SK-N-SH (cell line): ENCODE measurements around the gene COLEC11. TPM values are rescaled to one million over a fixed set of nuclear protein-coding genes. Genes with fewer than 3 reads are reported as not detected.

Experiments
- CTCF ChIA-PET: fragments of 300-600, 350-600 bp; formaldehyde crosslinking; extraction: SDS; loops from one replicate; lab custom pipeline; 2021; lab: Yijun Ruan, JAX
- POLR2A ChIA-PET: fragments of 350-600 bp; sonication (Branson Sonifier 250); formaldehyde crosslinking; extraction: SDS; loops from one replicate; lab custom pipeline; 2020; ENCODE audit warnings: antibody characterized with exemption, inconsistent platforms; lab: Yijun Ruan, JAX
- DNase-seq: peaks from one replicate; pipeline ENCODE4 v3.0.0; 2012
- H2AFZ ChIP-seq: fragments of 200-600 bp; sonication (generic); 2 replicates; pipeline ENCODE4 v1.8.1; 2016; ENCODE audit warnings: antibody characterized with exemption, mild to moderate bottlenecking, low read depth
- H3F3A ChIP-seq: fragments of 200-600 bp; sonication (generic); replicated peaks from 2 replicates; pipeline ENCODE3; 2016; ENCODE audit warnings: antibody characterized with exemption, mild to moderate bottlenecking; ENCODE audit not compliant: insufficient read depth
- H3K27ac ChIP-seq, 2 experiments: fragments of 200-500 bp in 1 of 2; fragments of 200-600 bp in 1 of 2; sonication (Bioruptor generic) in 1 of 2; sonication (generic), shearing (Covaris generic) in 1 of 2; 2 replicates each; pipeline versions ENCODE4 v1.5.1 to v1.6.1; 2014 to 2016; ENCODE audit warnings: low read depth in 2 of 2, inconsistent platforms in 1 of 2, low read length in 1 of 2, mild to moderate bottlenecking in 1 of 2, mixed read lengths in 1 of 2
- H3K27me3 ChIP-seq: fragments of 200-600 bp; sonication (generic), shearing (Covaris generic); 2 replicates; pipeline ENCODE4 v1.6.1; 2016; ENCODE audit warnings: mixed run types; ENCODE audit not compliant: insufficient read depth
- H3K36me3 ChIP-seq, 2 experiments: fragments of 200-500 bp in 1 of 2; fragments of 200-600 bp in 1 of 2; sonication (Bioruptor generic) in 1 of 2; sonication (generic) in 1 of 2; replicated peaks in 1 of 2; 2 replicates each; pipeline versions ENCODE3 to v1.5.1; 2014 to 2016; ENCODE audit warnings: low read length in 1 of 2, mild to moderate bottlenecking in 1 of 2; ENCODE audit not compliant: insufficient read depth in 2 of 2, control insufficient read depth in 1 of 2
- H3K4me1 ChIP-seq, 2 experiments: fragments of 200-500 bp in 1 of 2; fragments of 200-600 bp in 1 of 2; sonication (Bioruptor generic) in 1 of 2; sonication (generic), shearing (Covaris generic) in 1 of 2; 2 replicates each; pipeline versions ENCODE4 v1.5.1 to v1.6.1; 2014 to 2016; ENCODE audit warnings: low read depth in 1 of 2, low read length in 1 of 2, mixed run types in 1 of 2; ENCODE audit not compliant: insufficient read depth in 2 of 2, control insufficient read depth in 1 of 2
- H3K4me2 ChIP-seq: fragments of 200-600 bp; sonication (generic), shearing (Covaris generic); 2 replicates; pipeline ENCODE4 v1.6.1; 2017; ENCODE audit warnings: mixed run types
- H3K4me3 ChIP-seq, 2 experiments: fragments of 200-500 bp in 1 of 2; fragments of 200-600 bp in 1 of 2; sonication (Bioruptor generic) in 1 of 2; sonication (generic), shearing (Covaris generic) in 1 of 2; 2 replicates each; pipeline versions ENCODE4 v1.5.1 to v1.8.1; 2014 to 2016; ENCODE audit warnings: low read depth in 2 of 2, inconsistent platforms in 1 of 2, low read length in 1 of 2, mild to moderate bottlenecking in 1 of 2, mixed read lengths in 1 of 2, moderate library complexity in 1 of 2
- H3K79me2 ChIP-seq: fragments of 200-600 bp; sonication (generic); 2 replicates; pipeline ENCODE4 v1.8.1; 2017; ENCODE audit warnings: mild to moderate bottlenecking; ENCODE audit not compliant: insufficient read depth
- H3K9ac ChIP-seq: fragments of 200-600 bp; sonication (generic); 2 replicates; pipeline ENCODE4 v1.6.1; 2017; ENCODE audit warnings: mixed run types
- H3K9me2 ChIP-seq: fragments of 200-600 bp; sonication (generic); 2 replicates; pipeline ENCODE4 v1.6.1; 2017; ENCODE audit warnings: mixed run types
- H3K9me3 ChIP-seq: fragments of 200-600 bp; sonication (generic); 2 replicates; pipeline ENCODE4 v1.6.1; 2017; ENCODE audit warnings: mixed run types, mild to moderate bottlenecking, moderate library complexity
- H4K20me1 ChIP-seq: fragments of 200-600 bp; sonication (generic); 2 replicates; pipeline ENCODE4 v1.6.1; 2017; ENCODE audit warnings: mild to moderate bottlenecking, mixed run types; ENCODE audit not compliant: insufficient read depth
- CTCF ChIP-seq: fragments of 200-600 bp; sonication (generic); IDR thresholded peaks from 2 replicates; pipeline ENCODE4 v1.6.1; 2017; ENCODE audit warnings: antibody characterized with exemption, mild to moderate bottlenecking, moderate library complexity
- ELF1 ChIP-seq: IDR thresholded peaks from 2 replicates; pipeline ENCODE4 v1.4.0; 2012
- EZH2phosphoT487 ChIP-seq: fragments of 200-600 bp; sonication (generic); IDR thresholded peaks from 2 replicates; pipeline ENCODE4 v1.6.1; 2017; ENCODE audit warnings: low read depth, mixed run types, mild to moderate bottlenecking, antibody characterized with exemption, moderate library complexity, borderline replicate concordance
- FOSL2 ChIP-seq: IDR thresholded peaks from 2 replicates; pipeline ENCODE4 v1.4.0; 2012; ENCODE audit warnings: low read depth, mild to moderate bottlenecking, moderate library complexity, borderline replicate concordance
- FOXM1 ChIP-seq: IDR thresholded peaks from 2 replicates; pipeline ENCODE4 v1.4.0; 2012; ENCODE audit warnings: low read depth, mild to moderate bottlenecking
- IRF3 ChIP-seq: fragments of 150-350 bp; IDR thresholded peaks from 2 replicates; pipeline ENCODE4 v1.6.1; 2016; ENCODE audit warnings: mild to moderate bottlenecking, low read depth, low read length
- MAX ChIP-seq: IDR thresholded peaks from 2 replicates; pipeline ENCODE4 v1.4.0; 2012; ENCODE audit warnings: low read depth
- MEF2A ChIP-seq: IDR thresholded peaks from 2 replicates; pipeline ENCODE4 v1.4.0; 2012; ENCODE audit warnings: low read depth, borderline replicate concordance
- MXI1 ChIP-seq: IDR thresholded peaks from 2 replicates; pipeline ENCODE4 v1.6.1; 2012; ENCODE audit warnings: mild to moderate bottlenecking, low read depth, low read length, improper control_type of control experiment
- NFIC ChIP-seq: IDR thresholded peaks from 2 replicates; pipeline ENCODE4 v1.4.0; 2012; ENCODE audit warnings: borderline replicate concordance
- NRF1 ChIP-seq: IDR thresholded peaks from 2 replicates; pipeline ENCODE4 v1.6.1; 2012; ENCODE audit warnings: low read depth, mild to moderate bottlenecking, low read length
- RAD21 ChIP-seq: IDR thresholded peaks from 2 replicates; pipeline ENCODE4 v1.6.1; 2012; ENCODE audit warnings: mild to moderate bottlenecking, low read length
- RCOR1 ChIP-seq: fragments of 150-350 bp; IDR thresholded peaks from 2 replicates; pipeline ENCODE4 v1.6.1; 2017; ENCODE audit warnings: antibody characterized with exemption, low read length
- TAF1 ChIP-seq: IDR thresholded peaks from 2 replicates; pipeline ENCODE4 v1.6.1; 2012; ENCODE audit warnings: low read depth, mild to moderate bottlenecking, low read length, moderate library complexity, borderline replicate concordance
- TCF12 ChIP-seq: IDR thresholded peaks from 2 replicates; pipeline ENCODE4 v1.4.0; 2012
- TEAD4 ChIP-seq: IDR thresholded peaks from 2 replicates; pipeline ENCODE4 v1.4.0; 2012; ENCODE audit warnings: mild to moderate bottlenecking, borderline replicate concordance; ENCODE audit not compliant: insufficient read depth
- USF1 ChIP-seq: IDR thresholded peaks from 2 replicates; pipeline ENCODE4 v1.4.0; 2012; ENCODE audit warnings: low read depth, borderline replicate concordance
- USF2 ChIP-seq: fragments of 150-350 bp; IDR thresholded peaks from 2 replicates; pipeline ENCODE4 v1.6.1; 2017; ENCODE audit warnings: antibody characterized with exemption, low read length, low read depth, borderline replicate concordance
- YY1 ChIP-seq: IDR thresholded peaks from 2 replicates; pipeline ENCODE4 v1.4.0; 2012; ENCODE audit warnings: low read depth, mild to moderate bottlenecking
- ZBTB33 ChIP-seq: IDR thresholded peaks from 2 replicates; pipeline ENCODE4 v1.4.0; 2012; ENCODE audit warnings: low read depth, borderline replicate concordance
- WGBS: methylation state at CpG from one replicate; pipeline ENCODE4 v1.1.6; 2017; ENCODE audit warnings: low lambda C conversion rate; 5-methylcytosine and 5-hydroxymethylcytosine counted together
- polyA plus RNA-seq, 3 experiments: library from polyadenylated mRNA; depleted of rRNA; stranded (reverse); fragments of >200 nt; gene quantifications; 2 replicates each; pipeline ENCODE4 v1.2.3, GENCODE V29; 2012

The COLEC11 gene
- polyA plus RNA-seq, 1 of the 3 experiments (the other 2 are of a cell fraction) = 8.7 TPM

- no peak for TF ChIP-seq TAF1
- no peak for TF ChIP-seq TCF12
- TF ChIP-seq MEF2A = no peak
- TF ChIP-seq ELF1 = no peak
- TF ChIP-seq CTCF = no peak
- TF ChIP-seq, all 33 proteins: peak for 0
These were observed 29.3 kb downstream of the COLEC11 start (continued) for GRCh38 chr2:3624059-3624794.

- H3K79me2 ChIP-seq = no peaks in the 10 kb centered on the region
- H3K4me1 ChIP-seq = no peaks in the 10 kb centered on the region; a peak in 1 of 4 replicates
- 67% methylated on average over 8 of the region's 8 CpGs for WGBS
- TF ChIP-seq YY1 (no peak), RCOR1 (no peak), NFIC (no peak), USF1 (no peak), USF2 (no peak), IRF3 (no peak), EZH2phosphoT487 (no peak), NRF1 (no peak), MEF2A (no peak), TAF1 (no peak), MAX (no peak), CTCF (no peak), RAD21 (no peak), ZBTB33 (no peak), FOXM1 (no peak), MXI1 (no peak), TEAD4 (no peak), FOSL2 (no peak)
- TF ChIP-seq, all 33 proteins: peak for 0
- CTCF ChIA-PET = interaction anchor here (0.9 kb wide), 1 partner anchor 25 kb away, joined by 3 read pairs; no protein-coding TSS in a partner anchor
- H3K27ac ChIP-seq = no peak overlapping the region
- H4K20me1 ChIP-seq = no peaks in the 10 kb centered on the region
- no peak overlapping the region for H3K4me3 ChIP-seq
- H3K36me3 ChIP-seq = peaks cover 0 to 4% of the 10 kb centered on the region in 2 experiments
- no peaks in the 10 kb centered on the region for H3K9me3 ChIP-seq
- POLR2A ChIA-PET = no interaction called here
- H3K9ac ChIP-seq = no peak overlapping the region
- no peak overlapping the region for H3K4me2 ChIP-seq
- H3F3A ChIP-seq = no peaks in the 10 kb centered on the region
- H3K9me2 ChIP-seq = no peaks in the 10 kb centered on the region
- no peak for DNase-seq
- no peaks in the 10 kb centered on the region for H3K27me3 ChIP-seq
- H2AFZ ChIP-seq = no peak overlapping the region
These were observed 30.3 kb downstream of the COLEC11 start for GRCh38 chr2:3625186-3625585.
